HepG2 (cell line): ENCODE measurements around the gene KCNIP4. TPM values are rescaled to one million over a fixed set of nuclear protein-coding genes. Genes with fewer than 3 reads are reported as not detected.

ENCODE experiments used
- ATF3 ChIP-seq: sonication (generic); formaldehyde crosslinking; IDR thresholded peaks from 2 replicates; pipeline ENCODE4 v1.4.0; 2020; ENCODE audit warnings: missing genetic modification reagents
- BCL6 ChIP-seq: IDR thresholded peaks from 2 replicates; pipeline ENCODE4 v1.6.1; 2016; ENCODE audit warnings: missing genetic modification reagents, missing compliant biosample characterization
- CHCHD3 ChIP-seq: sonication (generic); formaldehyde crosslinking; IDR thresholded peaks from 2 replicates; pipeline ENCODE4 v1.8.0; 2022; ENCODE audit warnings: mild to moderate bottlenecking, missing genetic modification reagents, moderate library complexity
- ETV5 ChIP-seq: IDR thresholded peaks from 2 replicates; pipeline ENCODE4 v1.6.1; 2018; ENCODE audit warnings: missing biosample characterization, missing genetic modification reagents, inconsistent platforms, borderline replicate concordance
- FOXK1 ChIP-seq: sonication (generic); formaldehyde crosslinking; IDR thresholded peaks from 2 replicates; pipeline ENCODE4 v1.4.0; 2020; ENCODE audit warnings: low read depth, missing genetic modification reagents, borderline replicate concordance
- FOXP1 ChIP-seq, 2 experiments: fragments of 450-650 bp in 1 of 2; IDR thresholded peaks; 2 replicates each; pipeline ENCODE4 v1.6.1; 2017 to 2018; ENCODE audit warnings: antibody characterized with exemption in 1 of 2
- GLI4 ChIP-seq: sonication (generic); formaldehyde crosslinking; IDR thresholded peaks from 2 replicates; pipeline ENCODE4 v1.5.1; 2020; ENCODE audit warnings: missing genetic modification reagents, mild to moderate bottlenecking, moderate library complexity, borderline replicate concordance
- HNRNPUL1 ChIP-seq: fragments of 200-400 bp; formaldehyde crosslinking; IDR thresholded peaks from 2 replicates; pipeline ENCODE4 v1.6.1; 2017; ENCODE audit warnings: low read depth, mild to moderate bottlenecking, low read length, moderate library complexity
- PCBP2 ChIP-seq: fragments of 200-400 bp; formaldehyde crosslinking; optimal IDR thresholded peaks from 2 replicates; pipeline ENCODE3; 2018; ENCODE audit warnings: low read length, low read depth; ENCODE audit not compliant: poor library complexity, severe bottlenecking
- RARA ChIP-seq: IDR thresholded peaks from 2 replicates; pipeline ENCODE4 v1.6.1; 2016; ENCODE audit warnings: missing genetic modification reagents, missing compliant biosample characterization
- RFX1 ChIP-seq: fragments of 450-650 bp; IDR thresholded peaks from 2 replicates; pipeline ENCODE4 v1.6.1; 2017
- SOX5 ChIP-seq: IDR thresholded peaks from 2 replicates; pipeline ENCODE4 v1.6.1; 2016; ENCODE audit warnings: borderline replicate concordance
- TARDBP ChIP-seq: sonication (generic); formaldehyde crosslinking; IDR thresholded peaks from 2 replicates; pipeline ENCODE4 v1.8.0; 2022; ENCODE audit warnings: mild to moderate bottlenecking, missing genetic modification reagents
- ZBTB20 ChIP-seq: sonication (generic); formaldehyde crosslinking; IDR thresholded peaks from 2 replicates; pipeline ENCODE4 v1.8.1; 2023; ENCODE audit warnings: missing genetic modification reagents, low read depth, mild to moderate bottlenecking, borderline replicate concordance
- ZBTB39 ChIP-seq: sonication (generic); formaldehyde crosslinking; IDR thresholded peaks from 2 replicates; pipeline ENCODE4 v1.5.0; 2020; ENCODE audit warnings: missing genetic modification reagents
- ZNF121 ChIP-seq: sonication (generic); formaldehyde crosslinking; IDR thresholded peaks from 2 replicates; pipeline ENCODE4 v1.5.0; 2020; ENCODE audit warnings: mild to moderate bottlenecking, missing genetic modification reagents
- ZNF256 ChIP-seq: sonication (generic); formaldehyde crosslinking; conservative IDR thresholded peaks from 2 replicates; pipeline ENCODE4 v1.4.0; 2020; ENCODE audit warnings: missing genetic modification reagents
- ZNF550 ChIP-seq: sonication (generic); formaldehyde crosslinking; IDR thresholded peaks from 2 replicates; pipeline ENCODE4 v1.4.0; 2020; ENCODE audit warnings: mild to moderate bottlenecking, missing genetic modification reagents, borderline replicate concordance
- ZNF724P ChIP-seq: sonication (generic); formaldehyde crosslinking; IDR thresholded peaks from 2 replicates; pipeline ENCODE4 v1.8.0; 2022; ENCODE audit warnings: missing genetic modification reagents, borderline replicate concordance
- ZNF761 ChIP-seq: sonication (generic); formaldehyde crosslinking; conservative IDR thresholded peaks from 2 replicates; pipeline ENCODE4 v1.4.0; 2020; ENCODE audit warnings: mild to moderate bottlenecking, missing genetic modification reagents
- ZNF83 ChIP-seq: sonication (generic); formaldehyde crosslinking; IDR thresholded peaks from 2 replicates; pipeline ENCODE4 v1.4.0; 2020; ENCODE audit warnings: missing genetic modification reagents, mild to moderate bottlenecking, borderline replicate concordance
- polyA plus RNA-seq, 8 experiments: library from polyadenylated mRNA; depleted of rRNA in 3 of 8; stranded (reverse) in 7 of 8; unstranded in 1 of 8; fragments of >200 nt; fragmentation: Illumina TruSeq in 4 of 8; extraction: Trizol in 4 of 8; gene quantifications; 2 replicates each; pipeline versions ENCODE4 v1.2.1 to v1.2.3, GENCODE V29; 2011 to 2016; ENCODE audit warnings: low read depth in 4 of 8, missing spikeins in 1 of 8, mixed read lengths in 1 of 8; ENCODE audit not compliant: insufficient read depth in 1 of 8
- total RNA-seq, 5 experiments: library from RNA; depleted of rRNA; stranded (reverse); fragments of >200 nt; fragmentation: Illumina TruSeq; extraction: Trizol; gene quantifications; 2 replicates each; pipeline ENCODE4 v1.2.3, GENCODE V29; 2016; ENCODE audit warnings: low read depth in 1 of 5
- TF ChIP-seq, protein P1 (sequence below): IDR thresholded peaks from 2 replicates; pipeline ENCODE4 v1.6.1; 2012; ENCODE audit warnings: inconsistent platforms
- TF ChIP-seq, protein P2 (sequence below): sonication (generic); formaldehyde crosslinking; IDR thresholded peaks from 2 replicates; pipeline ENCODE4 v1.8.0; 2022; ENCODE audit warnings: missing genetic modification reagents, mild to moderate bottlenecking, moderate library complexity, borderline replicate concordance
- TF ChIP-seq, protein P3 (sequence below): sonication (generic); formaldehyde crosslinking; IDR thresholded peaks from 2 replicates; pipeline ENCODE4 v1.4.0; 2020; ENCODE audit warnings: missing genetic modification reagents

Gene KCNIP4
- total and polyA plus RNA-seq, 2 of the 13 experiments (the other 11 are each of a cell fraction or from before 2014, with no cell fraction given) = 0.09 TPM; not detected in 1

DNA sequence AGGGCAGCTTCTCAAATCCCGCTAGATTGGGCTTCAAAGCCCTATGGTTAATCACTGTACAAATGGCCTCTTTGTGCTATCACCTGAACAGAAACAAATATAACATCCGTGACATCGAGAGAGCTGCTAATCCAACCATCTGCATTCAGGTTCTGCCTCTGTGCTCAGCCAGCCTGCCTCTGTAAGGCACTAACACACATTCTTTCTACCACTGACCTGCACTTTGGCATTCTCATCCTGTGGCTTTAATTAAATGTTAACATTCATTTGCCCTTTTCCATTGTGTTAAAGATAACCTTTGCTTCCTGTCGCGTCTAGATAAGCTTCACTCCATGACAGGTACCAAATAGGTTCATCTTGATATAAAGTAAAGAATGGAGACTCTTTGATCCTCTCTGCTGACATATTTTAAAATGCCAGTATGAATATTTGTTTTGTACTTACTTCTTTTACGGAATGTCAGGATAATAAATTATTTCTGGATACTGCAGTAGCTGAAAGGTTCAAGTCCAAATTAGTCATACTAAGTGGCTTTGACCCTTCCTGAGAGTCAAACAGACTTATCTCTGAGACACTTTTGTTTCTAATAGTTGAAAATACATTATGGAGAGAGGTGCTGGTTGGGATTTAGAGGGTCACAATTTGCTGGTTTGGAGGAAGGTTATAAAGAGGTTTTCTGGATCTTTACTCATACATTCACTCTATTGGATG, 742.6 kb downstream of the KCNIP4 start (continued):
- TF ChIP-seq, protein P1, sequence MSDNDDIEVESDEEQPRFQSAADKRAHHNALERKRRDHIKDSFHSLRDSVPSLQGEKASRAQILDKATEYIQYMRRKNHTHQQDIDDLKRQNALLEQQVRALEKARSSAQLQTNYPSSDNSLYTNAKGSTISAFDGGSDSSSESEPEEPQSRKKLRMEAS = peak; percentile 21; the same call in 1 of the 2 replicates
- peak; percentile 59; the same call in 1 of the 2 replicates for TF ChIP-seq ETV5 (CRISPR knock-in tag)
- peak; percentile 79 for TF ChIP-seq RARA (CRISPR knock-in tag)
- peak; percentile 50; the same call in 1 of the 2 replicates for TF ChIP-seq BCL6 (CRISPR knock-in tag)
- 0 out of 2 replicates have a peak, but pooled peaks have one; percentile 26 for TF ChIP-seq ZBTB39 (CRISPR knock-in tag)
- no peak for TF ChIP-seq FOXP1 (IDR thresholded peaks at IDR 0.05)
- TF ChIP-seq FOXP1 (CRISPR knock-in tag; IDR thresholded peaks at IDR 0.05) = peak; percentile 56; the same call in 1 of the 2 replicates
- TF ChIP-seq CHCHD3 (CRISPR knock-in tag) = no peak
- TF ChIP-seq TARDBP (CRISPR knock-in tag) = no peak
- TF ChIP-seq ZNF724P (CRISPR knock-in tag) = no peak
- TF ChIP-seq ZNF550 (CRISPR knock-in tag) = no peak
- no peak for TF ChIP-seq ATF3 (CRISPR knock-in tag)
- TF ChIP-seq, protein P2, sequence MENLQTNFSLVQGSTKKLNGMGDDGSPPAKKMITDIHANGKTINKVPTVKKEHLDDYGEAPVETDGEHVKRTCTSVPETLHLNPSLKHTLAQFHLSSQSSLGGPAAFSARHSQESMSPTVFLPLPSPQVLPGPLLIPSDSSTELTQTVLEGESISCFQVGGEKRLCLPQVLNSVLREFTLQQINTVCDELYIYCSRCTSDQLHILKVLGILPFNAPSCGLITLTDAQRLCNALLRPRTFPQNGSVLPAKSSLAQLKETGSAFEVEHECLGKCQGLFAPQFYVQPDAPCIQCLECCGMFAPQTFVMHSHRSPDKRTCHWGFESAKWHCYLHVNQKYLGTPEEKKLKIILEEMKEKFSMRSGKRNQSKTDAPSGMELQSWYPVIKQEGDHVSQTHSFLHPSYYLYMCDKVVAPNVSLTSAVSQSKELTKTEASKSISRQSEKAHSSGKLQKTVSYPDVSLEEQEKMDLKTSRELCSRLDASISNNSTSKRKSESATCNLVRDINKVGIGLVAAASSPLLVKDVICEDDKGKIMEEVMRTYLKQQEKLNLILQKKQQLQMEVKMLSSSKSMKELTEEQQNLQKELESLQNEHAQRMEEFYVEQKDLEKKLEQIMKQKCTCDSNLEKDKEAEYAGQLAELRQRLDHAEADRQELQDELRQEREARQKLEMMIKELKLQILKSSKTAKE (CRISPR knock-in tag) = peak; percentile 68; the same call in 1 of the 2 replicates
- TF ChIP-seq ZBTB20 (CRISPR knock-in tag) = no peak
- no peak for TF ChIP-seq GLI4 (CRISPR knock-in tag)
- TF ChIP-seq RFX1 = no peak
- TF ChIP-seq ZNF256 (CRISPR knock-in tag) = no peak
- no peak for TF ChIP-seq ZNF121 (CRISPR knock-in tag)
- TF ChIP-seq, protein P3, sequence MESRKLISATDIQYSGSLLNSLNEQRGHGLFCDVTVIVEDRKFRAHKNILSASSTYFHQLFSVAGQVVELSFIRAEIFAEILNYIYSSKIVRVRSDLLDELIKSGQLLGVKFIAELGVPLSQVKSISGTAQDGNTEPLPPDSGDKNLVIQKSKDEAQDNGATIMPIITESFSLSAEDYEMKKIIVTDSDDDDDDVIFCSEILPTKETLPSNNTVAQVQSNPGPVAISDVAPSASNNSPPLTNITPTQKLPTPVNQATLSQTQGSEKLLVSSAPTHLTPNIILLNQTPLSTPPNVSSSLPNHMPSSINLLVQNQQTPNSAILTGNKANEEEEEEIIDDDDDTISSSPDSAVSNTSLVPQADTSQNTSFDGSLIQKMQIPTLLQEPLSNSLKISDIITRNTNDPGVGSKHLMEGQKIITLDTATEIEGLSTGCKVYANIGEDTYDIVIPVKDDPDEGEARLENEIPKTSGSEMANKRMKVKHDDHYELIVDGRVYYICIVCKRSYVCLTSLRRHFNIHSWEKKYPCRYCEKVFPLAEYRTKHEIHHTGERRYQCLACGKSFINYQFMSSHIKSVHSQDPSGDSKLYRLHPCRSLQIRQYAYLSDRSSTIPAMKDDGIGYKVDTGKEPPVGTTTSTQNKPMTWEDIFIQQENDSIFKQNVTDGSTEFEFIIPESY (CRISPR knock-in tag) = no peak
- no peak for TF ChIP-seq ZNF83 (CRISPR knock-in tag)
- TF ChIP-seq HNRNPUL1 = no peak
- TF ChIP-seq FOXK1 = no peak
- peak; percentile 98 for TF ChIP-seq SOX5 (CRISPR knock-in tag)
- no peak for TF ChIP-seq ZNF761 (CRISPR knock-in tag)
- TF ChIP-seq PCBP2 = no peak
